Lung microvascular endothelial cell (primary cell): Measurements from ENCODE around the gene LYRM2. TPM values are rescaled to one million over a fixed set of nuclear protein-coding genes. Genes with fewer than 3 reads are reported as not detected.

Source experiments
- DNase-seq, 2 donors: peaks; one replicate each; pipeline versions ENCODE4 v3.0.0 to v3.0.0-alpha.2; 2010; ENCODE audit warnings: low read depth in 2 of 2
- total RNA-seq: library from RNA; depleted of rRNA; stranded (reverse); fragments of >200 nt; gene quantifications from 2 replicates; pipeline ENCODE4 v1.2.1, GENCODE V29; 2014

LYRM2 gene
- total RNA-seq, 1 donor from 2014 or later: 12.7 TPM

- DNase-seq: no peak
Observed at GRCh38 chr6:89559487-89559886, 79.1 kb downstream of the LYRM2 start.

- DNase-seq: no peak
Observed at GRCh38 chr6:89555806-89556205, 82.7 kb downstream of the LYRM2 start.

GRCh38 chr6:89555031-89555430 is 83.5 kb downstream of the LYRM2 start:
- no peak for DNase-seq

GRCh38 chr6:89554106-89554505 is 84.4 kb downstream of the LYRM2 start:
- no peak for DNase-seq

- no peak for DNase-seq
Observed at GRCh38 chr6:89553431-89553830, 85.1 kb downstream of the LYRM2 start.

GRCh38 chr6:89547281-89547680 is 91.3 kb downstream of the LYRM2 start:
- DNase-seq: no peak

GRCh38 chr6:89542866-89543265 is 95.7 kb downstream of the LYRM2 start:
- DNase-seq: no peak

- no peak for DNase-seq
Observed at GRCh38 chr6:89542081-89542857, 96.3 kb downstream of the LYRM2 start.

GRCh38 chr6:89539779-89540178 is 98.8 kb downstream of the LYRM2 start:
- no peak for DNase-seq

- DNase-seq: no peak
Observed at GRCh38 chr6:89536231-89536630, 102.3 kb downstream of the LYRM2 start.

- DNase-seq: no peak
Observed at GRCh38 chr6:89530982-89531381, 107.6 kb downstream of the LYRM2 start.

- DNase-seq: no peak
Observed at GRCh38 chr6:89528866-89529265, 109.7 kb downstream of the LYRM2 start.

GRCh38 chr6:89527634-89528033 is 110.9 kb downstream of the LYRM2 start:
- DNase-seq: no peak

GRCh38 chr6:89526563-89526869 is 112.0 kb downstream of the LYRM2 start:
- no peak for DNase-seq

- DNase-seq: no peak
Observed at GRCh38 chr6:89525786-89526562, 112.6 kb downstream of the LYRM2 start.

- DNase-seq: no peak
Observed at GRCh38 chr6:89522778-89523177, 115.8 kb downstream of the LYRM2 start.

- DNase-seq: no peak
Observed at GRCh38 chr6:89520736-89521135, 117.8 kb downstream of the LYRM2 start.

GRCh38 chr6:89518352-89519055 is 120.0 kb downstream of the LYRM2 start:
- DNase-seq: no peak
